Activated T-helper 1 cell treated with anti-CD3 and anti-CD28 coated beads, Interleukin-2, amount 50 U/mL, for 16 hours (primary cell): Measurements from ENCODE around the gene TNFSF8.

Experiments used
- DNase-seq, 2 donors: peaks; one replicate each; pipeline ENCODE4 v3.0.0-alpha.2; 2020; ENCODE audit warnings: low read depth in 1 of 2, low spot score in 1 of 2

The TNFSF8 gene

DNA sequence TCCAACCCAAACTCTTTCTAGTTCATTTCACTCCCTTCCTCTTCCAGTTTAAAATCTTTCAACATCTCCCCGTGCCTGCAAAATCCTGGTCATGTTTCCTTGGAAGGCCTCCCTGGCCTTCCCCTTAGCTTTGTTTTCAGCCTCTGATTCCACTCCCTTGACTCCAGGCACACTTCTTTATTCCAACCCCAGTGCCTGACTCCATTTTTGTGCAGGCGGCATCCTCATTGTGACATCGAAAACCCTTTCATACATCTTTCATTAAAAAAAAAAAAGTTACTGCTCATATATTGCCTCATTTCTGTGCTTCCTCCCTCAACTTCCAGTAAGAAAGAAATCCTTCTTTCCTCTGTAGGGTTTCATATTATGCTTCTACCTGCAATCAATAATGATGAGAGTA is 7.1 kb upstream of the TNFSF8 start:
- DNase-seq: no peak

DNA sequence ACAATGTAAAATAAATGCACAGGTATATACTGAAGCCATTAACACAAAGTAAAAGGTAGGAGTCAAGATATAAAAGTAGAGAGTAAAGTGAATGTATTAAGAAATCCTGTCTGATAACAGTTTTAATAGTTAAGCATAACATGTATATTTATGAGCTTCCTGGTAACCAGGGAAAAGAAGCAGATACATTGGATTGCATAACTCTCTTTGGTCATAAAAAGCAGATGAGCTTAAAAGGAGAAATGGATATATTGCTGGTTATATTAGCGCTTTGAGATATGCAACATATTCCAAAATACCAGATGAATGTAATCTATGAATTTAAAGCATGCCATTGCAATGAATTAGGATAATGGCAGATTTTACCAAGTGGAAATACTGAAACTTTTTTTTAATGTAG is 6.2 kb upstream of the TNFSF8 start:
- DNase-seq: no peak

GRCh38 chr9:114935119-114935518 is 4.7 kb upstream of the TNFSF8 start:
- DNase-seq: no peak

DNA sequence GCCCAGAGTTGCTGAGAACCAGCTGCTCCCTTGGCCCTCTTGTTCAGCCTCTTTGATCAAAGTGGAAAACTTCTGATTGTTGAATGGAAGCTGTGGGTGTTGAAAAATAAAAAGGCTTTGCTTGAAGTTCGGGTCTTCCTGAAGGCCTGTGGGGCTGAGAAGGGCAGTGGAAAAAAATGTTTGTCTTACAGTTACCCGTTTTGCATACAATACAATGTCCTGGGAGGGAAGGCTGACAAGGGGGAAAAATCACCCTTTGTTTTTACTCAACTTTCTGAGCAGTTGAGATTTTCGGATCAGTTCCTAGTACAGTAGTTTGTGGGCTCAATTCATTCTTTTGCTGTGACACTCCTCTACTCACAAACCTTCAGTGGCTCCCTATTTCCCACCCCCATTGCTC is 2.1 kb upstream of the TNFSF8 start:
- DNase-seq: no peak

- DNase-seq: no peak
Measured at GRCh38 chr9:114931407-114931806, 1.0 kb upstream of the TNFSF8 start.

GRCh38 chr9:114929201-114929600 is 1.2 kb downstream of the TNFSF8 start:
- no peak for DNase-seq

DNA sequence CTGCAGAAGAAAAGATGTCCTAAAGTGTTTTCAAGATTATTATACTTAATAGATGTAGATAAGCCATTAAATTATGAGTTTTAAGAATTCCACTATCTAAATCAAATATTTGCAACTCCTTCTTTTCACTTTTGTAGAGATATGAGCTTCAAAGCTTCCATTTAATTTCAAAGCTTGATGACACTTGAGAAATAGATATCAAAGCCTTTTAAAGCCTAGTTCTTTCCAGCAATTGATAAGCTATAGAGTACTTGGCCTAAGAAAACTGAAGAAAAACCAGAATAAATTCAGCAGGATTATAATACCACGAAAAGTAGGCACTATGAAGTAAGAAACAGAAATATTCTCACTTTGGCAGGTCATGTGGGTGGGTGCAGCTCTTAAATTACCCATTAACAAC is 1.7 kb downstream of the TNFSF8 start:
- DNase-seq: no peak

GRCh38 chr9:114928136-114928535 is 2.3 kb downstream of the TNFSF8 start:
- DNase-seq: no peak

GRCh38 chr9:114925672-114926071 is 4.7 kb downstream of the TNFSF8 start:
- no peak for DNase-seq

GRCh38 chr9:114925039-114925438 is 5.4 kb downstream of the TNFSF8 start:
- DNase-seq: no peak

DNA sequence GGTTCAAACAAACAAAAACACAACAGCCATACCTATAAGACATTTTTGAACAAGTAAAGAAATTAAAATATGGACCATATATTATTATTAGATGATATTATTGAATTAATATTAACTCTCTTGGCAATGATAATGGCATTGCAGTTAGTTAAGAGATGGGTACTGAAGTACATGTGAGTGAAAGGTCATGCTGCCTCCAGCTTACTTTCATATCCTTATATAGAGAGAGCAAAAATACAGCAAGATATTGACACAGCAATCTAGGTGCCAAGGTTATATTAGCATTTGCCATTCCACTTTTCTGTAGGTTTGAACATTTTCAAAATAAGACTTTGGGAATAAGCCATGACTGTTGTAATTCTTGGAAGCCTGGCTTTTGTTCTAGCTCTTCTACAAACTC is 6.1 kb downstream of the TNFSF8 start:
- no peak for DNase-seq

DNA sequence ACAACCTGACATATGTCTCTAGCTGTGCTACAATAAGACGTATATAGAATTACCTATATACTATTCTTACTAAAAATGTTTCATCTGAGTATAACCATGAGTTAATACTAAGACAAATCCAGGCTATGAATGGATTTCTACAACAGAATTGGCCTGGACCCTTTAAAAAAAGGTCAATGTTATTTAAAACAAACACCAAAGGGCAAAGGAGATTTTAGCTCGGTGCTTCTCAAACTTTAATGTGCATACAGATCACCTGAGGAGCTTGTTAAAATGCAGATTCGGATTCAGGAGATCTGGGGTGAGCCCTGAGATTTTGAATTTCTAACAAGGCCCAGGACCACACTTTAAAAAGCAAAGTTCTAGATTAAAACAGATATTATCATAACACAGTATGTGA is 6.5 kb downstream of the TNFSF8 start:
- no peak for DNase-seq

- DNase-seq: no peak
Measured at GRCh38 chr9:114921171-114921570, 9.2 kb downstream of the TNFSF8 start.

GRCh38 chr9:114919611-114920010 is 10.8 kb downstream of the TNFSF8 start:
- DNase-seq: no peak

DNA sequence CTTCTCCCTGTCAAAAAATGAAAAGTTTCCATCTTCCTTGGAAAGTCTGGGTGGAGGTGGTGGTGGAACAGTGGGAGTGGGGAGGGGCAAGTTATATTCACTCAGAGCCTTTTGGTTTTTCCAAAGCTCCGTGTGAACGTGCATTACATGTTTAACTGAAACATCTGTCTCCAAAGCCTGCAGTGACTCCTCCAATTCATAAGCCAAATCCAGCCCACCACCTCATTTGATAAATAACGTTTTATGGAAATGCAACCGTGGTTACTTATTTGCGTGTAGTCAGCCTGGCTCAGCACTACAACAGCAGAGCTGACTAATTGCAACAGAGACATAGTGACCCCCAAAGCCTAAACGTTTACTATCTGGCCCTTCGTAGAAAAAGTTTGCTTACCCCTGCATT is 13.9 kb downstream of the TNFSF8 start:
- DNase-seq: no peak

- DNase-seq: no peak
Measured at GRCh38 chr9:114914139-114914538, 16.3 kb downstream of the TNFSF8 start.

DNA sequence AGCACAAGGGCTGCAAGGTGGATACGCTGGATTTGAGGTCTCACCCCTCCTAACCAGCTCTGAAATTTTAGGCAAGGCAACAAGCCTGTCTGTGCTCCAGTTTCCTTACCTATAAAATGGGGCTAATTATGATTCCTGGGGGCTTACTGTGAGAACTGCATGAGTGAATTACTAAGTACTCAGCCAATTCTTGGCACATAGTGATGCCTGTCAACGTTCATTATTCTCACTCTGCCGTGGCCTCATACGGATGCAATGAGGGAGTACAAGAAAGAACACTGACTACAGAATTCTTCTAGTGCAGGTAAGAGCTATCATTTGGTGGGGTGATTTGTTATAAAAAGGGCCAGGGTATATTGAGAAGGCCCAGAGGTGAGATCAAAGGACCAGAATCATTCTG is 16.7 kb downstream of the TNFSF8 start:
- DNase-seq: no peak

DNA sequence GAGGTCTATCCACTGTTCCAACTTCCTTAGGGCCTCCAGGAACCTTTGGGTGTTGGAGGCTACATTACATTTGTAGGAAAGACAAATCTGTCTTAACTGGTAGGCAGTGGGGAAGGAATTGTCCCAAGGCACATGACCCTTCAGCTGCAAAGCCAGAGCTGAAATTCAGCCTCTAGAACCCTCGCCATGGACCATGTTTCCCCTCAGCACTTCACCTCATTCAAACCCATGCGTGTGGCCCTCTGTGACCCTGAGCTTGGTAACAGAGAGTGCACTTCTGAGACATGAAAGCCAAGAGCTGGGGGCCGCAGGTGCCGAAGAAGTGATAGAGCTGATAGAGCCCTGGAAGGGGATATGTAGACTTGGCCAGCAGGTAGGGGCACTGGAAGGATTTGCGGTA is 17.2 kb downstream of the TNFSF8 start:
- no peak for DNase-seq

DNA sequence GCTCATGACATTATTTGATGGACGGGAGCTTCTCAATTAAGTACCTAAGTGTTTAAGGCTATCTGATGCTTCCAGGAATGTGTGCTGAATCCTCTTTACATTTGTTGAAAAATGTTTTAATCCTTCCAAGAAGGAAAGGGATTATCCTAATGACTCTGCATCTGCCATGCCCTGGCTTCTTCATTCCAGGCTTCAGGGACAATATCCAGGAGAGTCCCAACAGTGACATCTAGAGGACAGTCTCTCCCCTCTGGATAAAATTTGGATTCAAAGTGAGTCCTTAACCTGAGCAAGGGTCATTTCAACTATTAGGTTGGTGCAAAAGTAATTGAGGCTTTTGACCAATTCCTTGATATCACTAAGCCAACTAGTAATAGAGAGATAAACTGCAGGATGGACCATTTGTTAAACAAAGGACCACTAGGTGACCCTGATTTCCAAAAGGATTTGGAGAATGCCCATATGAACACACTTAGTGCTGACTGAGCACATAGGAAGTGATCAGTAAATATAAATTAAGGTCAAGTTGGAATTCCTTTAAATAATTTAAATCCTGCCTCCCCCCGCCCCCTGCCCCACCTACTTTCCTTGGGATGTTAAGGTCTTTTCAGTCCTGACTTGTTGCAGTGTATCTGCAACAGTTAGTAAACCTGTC is 19.1 kb downstream of the TNFSF8 start:
- DNase-seq: no peak

GRCh38 chr9:114910541-114910940 is 19.9 kb downstream of the TNFSF8 start:
- no peak for DNase-seq

- DNase-seq: no peak
Measured at GRCh38 chr9:114909661-114910060, 20.7 kb downstream of the TNFSF8 start.

GRCh38 chr9:114908805-114909448 is 21.5 kb downstream of the TNFSF8 start:
- no peak for DNase-seq

DNA sequence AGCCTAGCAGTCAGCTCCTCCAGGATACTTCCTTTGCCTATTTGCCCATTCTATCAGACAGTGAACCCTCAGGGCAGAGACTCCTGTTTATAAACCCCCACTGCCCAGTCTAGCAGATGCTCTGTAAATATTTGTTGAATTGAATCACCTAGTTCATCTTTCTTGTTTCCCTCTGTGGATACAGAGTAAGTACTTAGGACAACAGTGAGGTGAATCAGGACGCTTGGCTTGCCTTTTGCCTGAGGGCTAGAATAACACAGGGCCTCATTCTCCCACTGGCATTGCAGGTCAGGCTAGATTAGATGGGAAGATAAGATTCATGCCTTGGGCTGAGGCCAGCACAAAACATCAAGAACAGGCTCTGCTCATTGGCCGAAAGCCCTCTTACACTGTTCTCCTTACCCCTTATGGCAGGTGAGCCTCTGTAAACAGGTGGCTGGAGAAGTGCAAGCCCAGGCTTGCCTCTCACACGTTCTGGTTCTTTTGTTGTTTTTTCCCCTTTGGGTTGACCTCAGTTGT is 22.2 kb downstream of the TNFSF8 start:
- no peak for DNase-seq
